Measurements from ENCODE around the gene PFDN4.
A peak's percentile ranks its signal among the peaks of the same experiment; 100 is the strongest.

PFDN4 gene, protein sequence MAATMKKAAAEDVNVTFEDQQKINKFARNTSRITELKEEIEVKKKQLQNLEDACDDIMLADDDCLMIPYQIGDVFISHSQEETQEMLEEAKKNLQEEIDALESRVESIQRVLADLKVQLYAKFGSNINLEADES

GRCh38 chr20:54207743-54208547 is at the start of gene PFDN4:
PFDN4 (plus strand) TSS chr20:54208087; CDS start chr20:54208101, 14 bp downstream.
- no peak for TF ChIP-seq ZNF274 (IDR thresholded peaks at IDR 0.05; ENCODE audit: low read depth, low read length)

GRCh38 chr20:54158226-54158625 is 49.7 kb upstream of the PFDN4 start:
- no peak overlapping the region for H3K4me3 ChIP-seq (ENCODE audit: low read length)
- no peak for TF ChIP-seq ZNF274 (IDR thresholded peaks at IDR 0.05; ENCODE audit: low read depth, low read length)

More at GRCh38 chr20:54207743-54208547, at the start of gene PFDN4:
- peak within 1 kb of the TSS; percentile 83 for H3K4me3 ChIP-seq (ENCODE audit: low read length)

- no peak for TF ChIP-seq ZNF274 (IDR thresholded peaks at IDR 0.05; ENCODE audit: low read depth, low read length)
- no peak overlapping the region for H3K4me3 ChIP-seq (ENCODE audit: low read length)
These were observed 49.0 kb upstream of the PFDN4 start for GRCh38 chr20:54158856-54159418.

- TF ChIP-seq ZNF274 (IDR thresholded peaks at IDR 0.05; ENCODE audit: low read depth, low read length) = no peak
- no peak overlapping the region for H3K4me3 ChIP-seq (ENCODE audit: low read length)
These were observed 47.6 kb upstream of the PFDN4 start for GRCh38 chr20:54160065-54161007.

GRCh38 chr20:54161008-54161820 is 46.7 kb upstream of the PFDN4 start:
- TF ChIP-seq ZNF274 (IDR thresholded peaks at IDR 0.05; ENCODE audit: low read depth, low read length) = no peak
- H3K4me3 ChIP-seq (ENCODE audit: low read length) = no peak overlapping the region

DNA sequence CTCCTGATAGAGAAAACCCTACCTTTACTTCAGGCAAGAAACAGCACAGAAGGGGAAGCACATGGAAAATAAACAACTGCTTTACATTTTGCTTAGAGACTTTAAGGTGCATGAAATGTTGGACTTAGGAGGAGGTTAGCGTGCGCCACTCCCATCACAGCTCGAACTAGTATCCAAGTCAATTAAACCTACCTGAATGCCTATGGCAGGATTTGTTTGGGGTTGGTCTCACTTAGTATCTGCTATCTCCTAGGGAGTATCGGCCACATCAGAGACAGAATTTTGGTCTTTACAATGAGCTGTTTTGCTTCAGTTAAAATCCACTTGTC is 46.1 kb upstream of the PFDN4 start:
- TF ChIP-seq ZNF274 (IDR thresholded peaks at IDR 0.05; ENCODE audit: low read depth, low read length) = no peak
- no peak overlapping the region for H3K4me3 ChIP-seq (ENCODE audit: low read length)

DNA sequence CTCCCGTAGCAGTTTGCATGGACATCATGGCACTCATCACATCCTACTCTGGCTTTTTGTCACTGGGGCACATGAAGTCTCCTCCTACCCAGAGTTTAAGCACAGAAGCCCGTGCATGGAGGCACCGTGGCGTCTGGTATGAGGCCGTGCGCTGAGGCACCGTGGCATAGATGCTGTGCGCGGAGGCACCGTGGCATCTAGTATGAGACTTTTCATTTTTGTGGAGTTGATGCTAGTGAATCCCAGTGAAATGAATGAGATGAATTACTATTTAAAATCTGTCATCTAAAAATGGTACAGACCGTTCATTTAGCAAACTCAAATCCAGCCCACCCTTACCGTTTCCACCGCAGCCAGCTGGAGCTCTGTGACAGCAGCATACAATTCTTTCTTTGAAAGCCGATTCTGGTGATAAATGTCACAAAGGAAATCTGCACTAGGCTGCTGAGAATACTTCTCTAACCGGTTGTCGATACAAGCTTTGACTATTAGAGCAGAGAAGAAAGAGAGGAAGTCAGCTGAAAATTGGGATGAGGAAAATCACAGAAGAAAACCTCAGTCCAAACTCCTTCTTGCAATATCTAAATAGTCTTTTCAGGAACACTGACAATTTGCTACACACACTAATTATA is 45.4 kb upstream of the PFDN4 start:
- TF ChIP-seq ZNF274 (IDR thresholded peaks at IDR 0.05; ENCODE audit: low read depth, low read length) = no peak

GRCh38 chr20:54163402-54163801 is 44.5 kb upstream of the PFDN4 start:
- H3K4me3 ChIP-seq (ENCODE audit: low read length) = no peak overlapping the region
- no peak for TF ChIP-seq ZNF274 (IDR thresholded peaks at IDR 0.05; ENCODE audit: low read depth, low read length)

More for the DNA sequence above, 45.4 kb upstream of the PFDN4 start:
- no peak overlapping the region for H3K4me3 ChIP-seq (ENCODE audit: low read length)

DNA sequence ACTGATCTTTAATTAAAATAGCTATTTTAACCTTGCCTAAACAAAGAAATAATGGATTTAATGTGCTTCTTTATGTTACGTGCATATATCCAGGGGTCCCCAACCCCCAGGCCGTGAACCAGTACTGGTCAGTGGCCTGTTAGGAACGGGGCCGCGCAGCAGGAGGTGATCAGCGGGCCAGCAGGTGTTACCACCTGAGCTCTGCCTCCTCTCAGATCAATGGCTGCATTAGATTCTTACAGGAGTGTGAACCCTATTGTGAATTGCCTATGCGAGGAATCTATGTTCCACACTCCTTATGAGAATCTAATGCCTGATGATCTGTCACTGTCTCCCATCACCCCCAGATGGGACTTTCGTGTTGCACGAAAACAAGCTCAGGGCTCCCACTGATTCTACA is 42.9 kb upstream of the PFDN4 start:
- TF ChIP-seq ZNF274 (IDR thresholded peaks at IDR 0.05; ENCODE audit: low read depth, low read length) = no peak
- H3K4me3 ChIP-seq (ENCODE audit: low read length) = no peak overlapping the region

GRCh38 chr20:54165803-54166202 is 42.1 kb upstream of the PFDN4 start:
- no peak overlapping the region for H3K4me3 ChIP-seq (ENCODE audit: low read length)
- TF ChIP-seq ZNF274 (IDR thresholded peaks at IDR 0.05; ENCODE audit: low read depth, low read length) = no peak

GRCh38 chr20:54166987-54167662 is 40.8 kb upstream of the PFDN4 start:
- H3K4me3 ChIP-seq (ENCODE audit: low read length) = no peak overlapping the region
- TF ChIP-seq ZNF274 (IDR thresholded peaks at IDR 0.05; ENCODE audit: low read depth, low read length) = no peak

All from GM08714 (cell line).